ENCODE measurements around the gene CX3CL1.
A peak's percentile ranks its signal among the peaks of the same experiment; 100 is the strongest.

CX3CL1 gene

GRCh38 chr16:57358086-57358420, 14.2 kb upstream of the CX3CL1 start:
- Histone ChIP-seq H3K9me3 (ENCODE audit: insufficient read depth, low read depth, low read length) (no peaks in the 10 kb centered on the region), H3K4me1 (ENCODE audit: insufficient read depth, low read length) (no peaks in the 10 kb centered on the region), H3K27me3 (ENCODE audit: insufficient read depth, low read length) (no peaks in the 10 kb centered on the region), H3K36me3 (ENCODE audit: insufficient read depth, low read depth, low read length) (no peaks in the 10 kb centered on the region), H3K4me3 (ENCODE audit: low read length) (no peak overlapping the region), H3K27ac (ENCODE audit: low read length) (no peak overlapping the region), H3K9ac (ENCODE audit: low read depth, low read length) (no peak overlapping the region)

GRCh38 chr16:57358527-57359095, 13.7 kb upstream of the CX3CL1 start, which contains the start of gene CCL22:
Gene CCL22 (plus strand): TSS chr16:57358783. CDS start chr16:57358817, 34 bp downstream.
- H3K9ac ChIP-seq (ENCODE audit: low read depth, low read length), result no peak within 1 kb of the TSS
- no peaks in the 10 kb centered on the region for H3K27me3 ChIP-seq (ENCODE audit: insufficient read depth, low read length)
- H3K9me3 ChIP-seq (ENCODE audit: insufficient read depth, low read depth, low read length), result no peaks in the 10 kb centered on the region
- H3K27ac ChIP-seq (ENCODE audit: low read length), result no peak within 1 kb of the TSS
- no peak within 1 kb of the TSS for H3K4me3 ChIP-seq (ENCODE audit: low read length)
- H3K4me1 ChIP-seq (ENCODE audit: insufficient read depth, low read length), result no peaks in the 10 kb centered on the region
- H3K36me3 ChIP-seq (ENCODE audit: insufficient read depth, low read depth, low read length), result no peaks in the 10 kb centered on the region

DNA sequence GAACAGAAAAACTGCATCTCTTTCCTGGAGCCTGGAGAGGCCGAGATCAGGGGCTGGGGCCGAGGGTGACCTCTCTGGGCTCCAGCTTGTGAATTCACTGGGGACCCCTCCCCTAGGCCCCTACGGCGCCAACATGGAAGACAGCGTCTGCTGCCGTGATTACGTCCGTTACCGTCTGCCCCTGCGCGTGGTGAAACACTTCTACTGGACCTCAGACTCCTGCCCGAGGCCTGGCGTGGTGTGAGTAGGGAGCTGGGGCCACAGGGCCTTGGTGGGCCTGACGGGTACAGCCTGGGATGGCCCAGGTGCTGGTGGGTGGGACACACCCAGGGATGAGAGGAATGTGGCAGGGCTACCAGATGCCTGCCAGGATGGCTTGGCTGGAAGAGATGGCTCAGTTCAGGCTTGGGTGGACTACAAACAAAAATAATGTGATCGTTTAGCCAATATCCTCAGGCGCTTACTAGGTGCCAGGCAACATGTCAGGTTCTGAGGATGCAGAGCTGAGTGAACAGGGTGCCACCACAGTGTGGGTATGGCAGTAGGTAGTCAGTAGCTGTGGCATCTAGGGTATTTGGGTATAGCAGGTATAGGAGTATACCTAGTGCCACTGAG, 11.9 kb upstream of the CX3CL1 start:
- Histone ChIP-seq H3K4me3 (ENCODE audit: low read length) (no peak overlapping the region), H3K9ac (ENCODE audit: low read depth, low read length) (no peak overlapping the region)

DNA sequence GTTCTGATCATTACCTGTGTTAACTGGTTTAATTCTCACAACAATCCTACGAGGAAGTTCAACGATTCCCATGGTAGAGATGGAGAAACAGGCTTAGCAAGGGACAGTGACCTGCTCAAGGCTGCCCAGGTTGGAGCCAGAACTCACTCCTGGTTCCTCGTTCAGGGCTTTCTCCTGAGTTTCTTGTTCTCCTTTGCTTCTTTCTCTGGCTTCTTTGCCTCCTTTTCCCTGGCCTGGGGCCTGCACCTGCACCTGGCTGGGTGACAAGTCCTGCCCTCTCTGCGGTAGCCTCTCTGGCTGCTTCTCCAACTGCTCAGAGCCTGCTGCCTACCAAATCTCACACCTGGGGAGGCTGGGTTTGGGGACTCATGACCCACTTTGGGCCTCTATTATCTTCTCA, 10.9 kb upstream of the CX3CL1 start:
- no peak overlapping the region for H3K27ac ChIP-seq (ENCODE audit: low read length)
- no peaks in the 10 kb centered on the region for H3K36me3 ChIP-seq (ENCODE audit: insufficient read depth, low read depth, low read length)
- no peaks in the 10 kb centered on the region for H3K4me1 ChIP-seq (ENCODE audit: insufficient read depth, low read length)
- no peaks in the 10 kb centered on the region for H3K27me3 ChIP-seq (ENCODE audit: insufficient read depth, low read length)
- no peak overlapping the region for H3K9ac ChIP-seq (ENCODE audit: low read depth, low read length)
- no peaks in the 10 kb centered on the region for H3K9me3 ChIP-seq (ENCODE audit: insufficient read depth, low read depth, low read length)
- H3K4me3 ChIP-seq (ENCODE audit: low read length), result no peak overlapping the region

More for the DNA sequence above, 11.9 kb upstream of the CX3CL1 start:
- Histone ChIP-seq H3K4me1 (ENCODE audit: insufficient read depth, low read length) (no peaks in the 10 kb centered on the region), H3K9me3 (ENCODE audit: insufficient read depth, low read depth, low read length) (no peaks in the 10 kb centered on the region), H3K27ac (ENCODE audit: low read length) (no peak overlapping the region), H3K36me3 (ENCODE audit: insufficient read depth, low read depth, low read length) (no peaks in the 10 kb centered on the region), H3K27me3 (ENCODE audit: insufficient read depth, low read length) (no peaks in the 10 kb centered on the region)

- H3K4me1 ChIP-seq (ENCODE audit: insufficient read depth, low read length), result no peaks in the 10 kb centered on the region
- no peaks in the 10 kb centered on the region for H3K27me3 ChIP-seq (ENCODE audit: insufficient read depth, low read length)
- no peak overlapping the region for H3K27ac ChIP-seq (ENCODE audit: low read length)
- no peak overlapping the region for H3K4me3 ChIP-seq (ENCODE audit: low read length)
- no peak overlapping the region for H3K9ac ChIP-seq (ENCODE audit: low read depth, low read length)
- H3K9me3 ChIP-seq (ENCODE audit: insufficient read depth, low read depth, low read length), result no peaks in the 10 kb centered on the region
- no peaks in the 10 kb centered on the region for H3K36me3 ChIP-seq (ENCODE audit: insufficient read depth, low read depth, low read length)
These were observed 8.1 kb upstream of the CX3CL1 start for GRCh38 chr16:57364143-57364542.

DNA sequence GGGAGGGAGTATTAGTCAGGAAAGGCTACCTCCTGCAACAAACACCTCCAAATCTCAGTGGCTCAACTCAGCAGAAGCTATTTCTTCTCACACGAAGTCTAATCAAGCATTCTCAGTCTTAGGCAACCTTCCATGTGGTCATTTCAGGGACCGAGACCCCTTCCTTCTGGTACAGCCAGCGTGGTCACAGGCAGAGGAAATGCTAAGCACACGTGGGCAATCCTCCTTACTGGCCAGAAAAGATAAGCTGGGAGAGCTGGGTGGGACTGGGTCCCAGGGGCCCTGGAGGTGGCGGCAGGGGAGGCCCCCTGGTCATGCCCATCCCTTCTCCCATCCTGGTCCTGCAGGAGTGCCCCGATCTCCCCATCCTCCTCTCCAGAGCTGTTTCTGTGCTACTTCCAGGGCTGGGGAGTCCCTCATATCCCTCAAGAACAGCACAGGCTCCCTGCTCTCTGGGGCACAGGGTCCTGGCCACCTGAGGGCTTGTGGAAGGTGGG, 5.7 kb upstream of the CX3CL1 start:
- H3K9me3 ChIP-seq (ENCODE audit: insufficient read depth, low read depth, low read length), result no peaks in the 10 kb centered on the region
- H3K9ac ChIP-seq (ENCODE audit: low read depth, low read length), result no peak overlapping the region
- no peak overlapping the region for H3K4me3 ChIP-seq (ENCODE audit: low read length)
- H3K36me3 ChIP-seq (ENCODE audit: insufficient read depth, low read depth, low read length), result no peaks in the 10 kb centered on the region
- no peaks in the 10 kb centered on the region for H3K4me1 ChIP-seq (ENCODE audit: insufficient read depth, low read length)
- no peak overlapping the region for H3K27ac ChIP-seq (ENCODE audit: low read length)
- H3K27me3 ChIP-seq (ENCODE audit: insufficient read depth, low read length), result no peaks in the 10 kb centered on the region

DNA sequence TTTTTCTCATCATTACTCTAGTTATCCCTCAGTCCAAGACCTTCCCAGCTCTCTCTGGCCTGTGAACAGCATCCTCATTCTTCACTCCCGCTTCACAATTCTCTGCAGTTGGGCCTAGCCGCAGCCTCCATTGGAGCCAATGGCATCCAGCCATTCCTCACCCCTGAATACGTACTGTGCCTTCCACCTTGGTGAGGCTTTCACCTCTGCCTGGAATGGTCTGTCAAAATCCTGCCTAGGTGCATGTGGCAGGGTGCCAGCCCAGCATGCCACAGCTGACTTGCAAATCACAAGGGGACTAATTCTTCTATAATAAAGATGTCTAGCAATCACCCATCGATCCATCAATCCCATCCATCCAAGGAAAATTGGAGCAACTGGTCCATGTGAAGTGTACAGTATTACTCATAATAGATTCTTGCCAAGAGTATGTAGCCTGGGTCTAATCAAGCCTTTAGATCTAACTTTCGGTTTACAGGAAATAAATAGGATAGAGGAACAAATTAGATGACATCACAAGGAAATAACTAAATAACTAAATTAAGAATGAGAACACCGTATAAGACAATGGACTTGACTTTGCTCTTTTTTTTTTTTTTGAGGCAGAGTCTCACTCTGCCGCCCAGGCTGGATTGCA, 5.1 kb upstream of the CX3CL1 start:
- no peak overlapping the region for H3K27ac ChIP-seq (ENCODE audit: low read length)
- no peaks in the 10 kb centered on the region for H3K36me3 ChIP-seq (ENCODE audit: insufficient read depth, low read depth, low read length)
- H3K4me1 ChIP-seq (ENCODE audit: insufficient read depth, low read length), result no peaks in the 10 kb centered on the region; the same call in 1 of the 2 replicates
- no peaks in the 10 kb centered on the region for H3K27me3 ChIP-seq (ENCODE audit: insufficient read depth, low read length)
- H3K9ac ChIP-seq (ENCODE audit: low read depth, low read length), result no peak overlapping the region
- no peaks in the 10 kb centered on the region for H3K9me3 ChIP-seq (ENCODE audit: insufficient read depth, low read depth, low read length)
- no peak overlapping the region for H3K4me3 ChIP-seq (ENCODE audit: low read length)

DNA sequence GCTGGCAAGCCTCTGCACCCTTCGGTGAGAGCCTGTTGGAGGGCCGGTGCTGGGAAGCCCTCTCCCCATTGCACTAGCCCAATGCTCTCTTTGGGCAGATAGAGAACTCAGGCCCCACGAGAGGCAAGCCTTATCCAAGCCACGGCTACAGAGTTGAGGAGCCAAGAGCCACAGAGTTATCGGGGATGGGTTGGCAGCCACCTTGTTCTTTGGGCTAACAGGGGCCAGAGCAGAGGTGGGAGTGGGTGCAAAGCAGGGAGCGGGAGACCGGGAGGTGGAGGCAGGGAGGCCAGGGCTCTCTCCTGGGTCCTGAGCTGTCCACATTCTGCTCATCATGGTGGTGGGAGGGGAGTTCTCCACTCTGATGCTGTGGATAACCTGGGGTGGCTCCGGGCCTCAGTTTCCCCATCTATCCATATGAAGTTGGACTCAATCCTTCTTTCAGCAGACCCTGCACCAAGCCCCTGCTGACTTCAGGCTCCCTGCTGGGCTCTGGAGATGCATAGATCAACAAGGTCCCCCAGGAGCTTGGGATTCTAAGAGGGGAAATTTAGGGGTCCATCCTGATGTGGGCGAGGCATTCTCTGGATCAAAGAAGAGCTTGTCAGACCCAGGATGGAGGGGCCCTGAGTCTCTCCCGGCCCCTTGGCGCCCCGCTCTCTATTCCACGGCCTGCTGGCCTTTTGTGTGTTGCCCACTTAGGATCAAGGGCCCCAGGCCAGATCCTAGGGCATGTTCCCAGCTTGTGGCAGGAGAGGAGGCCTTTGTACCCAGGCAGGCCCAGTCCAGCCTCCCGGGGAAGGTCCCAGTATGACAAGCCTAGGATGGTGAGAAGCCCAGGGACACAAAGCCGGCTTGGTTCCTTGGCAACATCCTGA, 557 bp upstream of the CX3CL1 start:
- no peaks in the 10 kb centered on the region for H3K9me3 ChIP-seq (ENCODE audit: insufficient read depth, low read depth, low read length)
- H3K27ac ChIP-seq (ENCODE audit: low read length), result no peak overlapping the region
- H3K36me3 ChIP-seq (ENCODE audit: insufficient read depth, low read depth, low read length), result no peaks in the 10 kb centered on the region
- peak overlapping the region; percentile 42; the same call in 1 of the 2 replicates for H3K9ac ChIP-seq (ENCODE audit: low read depth, low read length)
- H3K4me1 ChIP-seq (ENCODE audit: insufficient read depth, low read length), result peaks cover 15% of the 10 kb centered on the region
- peak overlapping the region; percentile 66; the same call in 1 of the 2 replicates for H3K4me3 ChIP-seq (ENCODE audit: low read length)
- no peaks in the 10 kb centered on the region for H3K27me3 ChIP-seq (ENCODE audit: insufficient read depth, low read length)

GRCh38 chr16:57373117-57373947, 1.0 kb downstream of the CX3CL1 start:
- Histone ChIP-seq H3K9ac (ENCODE audit: low read depth, low read length) (peak overlapping the region; percentile 64; the same call in 1 of the 2 replicates), H3K9me3 (ENCODE audit: insufficient read depth, low read depth, low read length) (no peaks in the 10 kb centered on the region), H3K27ac (ENCODE audit: low read length) (no peak overlapping the region), H3K36me3 (ENCODE audit: insufficient read depth, low read depth, low read length) (no peaks in the 10 kb centered on the region), H3K4me3 (ENCODE audit: low read length) (peak overlapping the region; percentile 66; the same call in 1 of the 2 replicates), H3K4me1 (ENCODE audit: insufficient read depth, low read length) (peaks cover 20% of the 10 kb centered on the region), H3K27me3 (ENCODE audit: insufficient read depth, low read length) (no peaks in the 10 kb centered on the region)

- Histone ChIP-seq H3K27me3 (ENCODE audit: insufficient read depth, low read length) (no peaks in the 10 kb centered on the region), H3K9me3 (ENCODE audit: insufficient read depth, low read depth, low read length) (no peaks in the 10 kb centered on the region), H3K4me1 (ENCODE audit: insufficient read depth, low read length) (peaks cover 20% of the 10 kb centered on the region), H3K36me3 (ENCODE audit: insufficient read depth, low read depth, low read length) (no peaks in the 10 kb centered on the region), H3K27ac (ENCODE audit: low read length) (no peak overlapping the region), H3K4me3 (ENCODE audit: low read length) (no peak overlapping the region), H3K9ac (ENCODE audit: low read depth, low read length) (no peak overlapping the region)
These were observed 1.8 kb downstream of the CX3CL1 start for GRCh38 chr16:57374067-57374534.
